Ammon's horn (tissue), 1 donor: ENCODE results near the gene RRP36.
A peak's percentile ranks its signal among the peaks of the same experiment; 100 is the strongest.

ENCODE experiments used
- DNase-seq: peaks from one replicate; pipeline ENCODE4 v3.0.0-alpha.2; 2016; ENCODE audit warnings: low spot score

Gene RRP36

GRCh38 chr6:43007126-43007525 is 14.3 kb upstream of the RRP36 start:
- DNase-seq: no peak

GRCh38 chr6:43009124-43009523 is 12.3 kb upstream of the RRP36 start:
- DNase-seq: peak; percentile 40

- DNase-seq: no peak
Observed at GRCh38 chr6:43011207-43011606, 10.2 kb upstream of the RRP36 start.

GRCh38 chr6:43012364-43012763 is 9.1 kb upstream of the RRP36 start:
- DNase-seq: no peak

GRCh38 chr6:43013097-43013842 is 8.2 kb upstream of the RRP36 start:
- peak; percentile 25 for DNase-seq

- DNase-seq: peak; percentile 100
Observed at GRCh38 chr6:43013843-43014433, 7.5 kb upstream of the RRP36 start, which contains the start of the genes KLHDC3 and MEA1. TSS of gene KLHDC3 (plus strand) at chr6:43014249. CDS start at chr6:43017193, 2,944 bp downstream. TSS of gene MEA1 (minus strand) at chr6:43013946. CDS start at chr6:43013813, 133 bp downstream.

GRCh38 chr6:43014434-43014909 is 7.0 kb upstream of the RRP36 start:
- DNase-seq: no peak

- no peak for DNase-seq
Observed at GRCh38 chr6:43016176-43016942, 5.1 kb upstream of the RRP36 start.

- DNase-seq: no peak
Observed at GRCh38 chr6:43016943-43017334, 4.5 kb upstream of the RRP36 start.

GRCh38 chr6:43019152-43019551 is 2.3 kb upstream of the RRP36 start:
- DNase-seq: no peak

- DNase-seq: no peak
Observed at GRCh38 chr6:43020052-43020705, 1.2 kb upstream of the RRP36 start.

GRCh38 chr6:43020847-43021246 is 576 bp upstream of the RRP36 start:
- no peak for DNase-seq

GRCh38 chr6:43024436-43024835 is 3.0 kb downstream of the RRP36 start:
- DNase-seq: no peak

GRCh38 chr6:43026365-43026764 is 4.9 kb downstream of the RRP36 start:
- DNase-seq: no peak

GRCh38 chr6:43029120-43029519 is 7.7 kb downstream of the RRP36 start:
- DNase-seq: no peak

- no peak for DNase-seq
Observed at GRCh38 chr6:43032326-43032725, 10.9 kb downstream of the RRP36 start.

- DNase-seq: no peak
Observed at GRCh38 chr6:43033496-43034189, 12.2 kb downstream of the RRP36 start.

GRCh38 chr6:43034190-43034525 is 12.7 kb downstream of the RRP36 start:
- no peak for DNase-seq

GRCh38 chr6:43035495-43036194 is 14.2 kb downstream of the RRP36 start:
- DNase-seq: no peak

- no peak for DNase-seq
Observed at GRCh38 chr6:43036712-43037111, 15.3 kb downstream of the RRP36 start.

GRCh38 chr6:43037197-43037596 is 15.8 kb downstream of the RRP36 start:
- no peak for DNase-seq
